MM.1S (cell line): Measurements from ENCODE around the gene C5AR1.

Experiments used
- DNase-seq: peaks from one replicate; pipeline ENCODE4 v3.0.0-alpha.2; 2015
- H2AFZ ChIP-seq: fragments of 300-600 bp; sonication (generic); 2 replicates; pipeline ENCODE4 v1.6.0; 2016; ENCODE audit warnings: antibody characterized with exemption, low read length
- H3F3A ChIP-seq: fragments of 300-600 bp; sonication (generic); 2 replicates; pipeline ENCODE4 v1.6.1; 2016; ENCODE audit warnings: mild to moderate bottlenecking, antibody characterized with exemption, low read length, moderate library complexity, mixed read lengths; ENCODE audit not compliant: insufficient read depth
- H3K27ac ChIP-seq: fragments of 300-600 bp; sonication (generic); 2 replicates; pipeline ENCODE4 v1.5.1; 2016; ENCODE audit warnings: mild to moderate bottlenecking, low read length
- H3K27me3 ChIP-seq: fragments of 300-600 bp; sonication (generic); replicated peaks from 2 replicates; pipeline ENCODE4 v1.6.0; 2016; ENCODE audit warnings: low read length; ENCODE audit not compliant: insufficient read depth
- H3K36me3 ChIP-seq: fragments of 300-600 bp; sonication (generic); replicated peaks from 2 replicates; pipeline ENCODE4 v1.6.1; 2016; ENCODE audit warnings: mild to moderate bottlenecking, low read length, mixed read lengths; ENCODE audit not compliant: insufficient read depth
- H3K4me1 ChIP-seq: fragments of 300-600 bp; sonication (generic); 2 replicates; pipeline ENCODE4 v1.6.1; 2016; ENCODE audit warnings: low read length, mixed read lengths
- H3K4me2 ChIP-seq: fragments of 300-600 bp; sonication (generic); 2 replicates; pipeline ENCODE4 v1.6.0; 2016; ENCODE audit warnings: low read depth, low read length
- H3K4me3 ChIP-seq: fragments of 300-600 bp; sonication (generic); 2 replicates; pipeline ENCODE4 v1.5.1; 2016; ENCODE audit warnings: low read length, mixed read lengths
- H3K79me2 ChIP-seq: fragments of 300-600 bp; sonication (generic); 2 replicates; pipeline ENCODE4 v1.6.1; 2016; ENCODE audit warnings: mixed run types, low read length, mixed read lengths
- H3K9ac ChIP-seq: fragments of 300-600 bp; sonication (generic); 2 replicates; pipeline ENCODE4 v1.6.1; 2016; ENCODE audit warnings: low read length, mixed read lengths
- H3K9me2 ChIP-seq: fragments of 300-600 bp; sonication (generic); replicated peaks from 2 replicates; pipeline ENCODE4 v1.6.1; 2016; ENCODE audit warnings: mild to moderate bottlenecking, low read length, mixed read lengths; ENCODE audit not compliant: insufficient read depth
- H3K9me3 ChIP-seq: fragments of 300-600 bp; sonication (generic); replicated peaks from 2 replicates; pipeline ENCODE4 v1.6.1; 2016; ENCODE audit warnings: mild to moderate bottlenecking, low read length, mixed read lengths; ENCODE audit not compliant: insufficient read depth
- H4K20me1 ChIP-seq: fragments of 300-600 bp; sonication (generic); 2 replicates; pipeline ENCODE4 v1.6.1; 2016; ENCODE audit warnings: mild to moderate bottlenecking, low read length, moderate library complexity, mixed read lengths; ENCODE audit not compliant: insufficient read depth
- EZH2 ChIP-seq: fragments of 300-600 bp; sonication (generic); optimal IDR thresholded peaks from 2 replicates; pipeline ENCODE3; 2017; ENCODE audit warnings: low read depth, mild to moderate bottlenecking, antibody characterized with exemption, low read length, mixed read lengths
- EZH2phosphoT487 ChIP-seq: fragments of 300-600 bp; sonication (generic); IDR thresholded peaks from 2 replicates; pipeline ENCODE4 v1.6.1; 2018; ENCODE audit warnings: antibody characterized with exemption, low read length
- TF ChIP-seq, protein P1 (sequence below): fragments of 300-600 bp; sonication (generic); IDR thresholded peaks from 2 replicates; pipeline ENCODE4 v1.5.1; 2016; ENCODE audit warnings: antibody characterized with exemption, low read length, mixed read lengths

Gene C5AR1

DNA sequence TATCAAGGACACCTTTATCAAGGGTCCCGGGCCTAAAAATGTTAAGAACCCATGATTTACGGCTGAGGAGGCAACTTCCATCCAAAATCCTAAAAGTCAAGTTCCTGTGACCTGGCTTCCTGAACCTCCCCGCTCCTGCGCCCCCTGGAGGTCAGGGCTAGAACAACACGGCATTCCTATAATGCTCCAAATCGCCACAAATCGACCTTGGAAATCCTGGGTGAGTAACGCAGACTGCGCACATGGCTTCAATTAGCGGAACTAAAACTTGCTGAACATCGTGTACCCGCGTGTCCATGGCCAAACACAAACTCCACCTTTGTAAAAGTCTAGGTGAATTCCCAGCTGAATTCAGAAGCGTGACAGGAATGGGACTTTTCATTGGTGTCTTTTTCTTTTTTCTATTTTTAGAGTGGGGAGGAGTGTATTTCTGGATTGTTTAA, 4.3 kb upstream of the C5AR1 start:
- Histone ChIP-seq H4K20me1 (no peaks in the 10 kb centered on the region), H2AFZ (no peak overlapping the region), H3K4me3 (no peak overlapping the region), H3K9me3 (no peaks in the 10 kb centered on the region), H3K4me1 (no peaks in the 10 kb centered on the region), H3K36me3 (no peaks in the 10 kb centered on the region), H3F3A (no peaks in the 10 kb centered on the region), H3K4me2 (peak overlapping the region; percentile 8; the same call in 1 of the 2 replicates), H3K79me2 (no peaks in the 10 kb centered on the region), H3K9me2 (no peaks in the 10 kb centered on the region), H3K9ac (no peak overlapping the region), H3K27ac (no peak overlapping the region), H3K27me3 (peaks cover 61% of the 10 kb centered on the region)
- TF ChIP-seq, protein P1, sequence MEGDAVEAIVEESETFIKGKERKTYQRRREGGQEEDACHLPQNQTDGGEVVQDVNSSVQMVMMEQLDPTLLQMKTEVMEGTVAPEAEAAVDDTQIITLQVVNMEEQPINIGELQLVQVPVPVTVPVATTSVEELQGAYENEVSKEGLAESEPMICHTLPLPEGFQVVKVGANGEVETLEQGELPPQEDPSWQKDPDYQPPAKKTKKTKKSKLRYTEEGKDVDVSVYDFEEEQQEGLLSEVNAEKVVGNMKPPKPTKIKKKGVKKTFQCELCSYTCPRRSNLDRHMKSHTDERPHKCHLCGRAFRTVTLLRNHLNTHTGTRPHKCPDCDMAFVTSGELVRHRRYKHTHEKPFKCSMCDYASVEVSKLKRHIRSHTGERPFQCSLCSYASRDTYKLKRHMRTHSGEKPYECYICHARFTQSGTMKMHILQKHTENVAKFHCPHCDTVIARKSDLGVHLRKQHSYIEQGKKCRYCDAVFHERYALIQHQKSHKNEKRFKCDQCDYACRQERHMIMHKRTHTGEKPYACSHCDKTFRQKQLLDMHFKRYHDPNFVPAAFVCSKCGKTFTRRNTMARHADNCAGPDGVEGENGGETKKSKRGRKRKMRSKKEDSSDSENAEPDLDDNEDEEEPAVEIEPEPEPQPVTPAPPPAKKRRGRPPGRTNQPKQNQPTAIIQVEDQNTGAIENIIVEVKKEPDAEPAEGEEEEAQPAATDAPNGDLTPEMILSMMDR, result peak; percentile 95
- TF ChIP-seq EZH2, result no peak
- peak; percentile 49 for DNase-seq

DNA sequence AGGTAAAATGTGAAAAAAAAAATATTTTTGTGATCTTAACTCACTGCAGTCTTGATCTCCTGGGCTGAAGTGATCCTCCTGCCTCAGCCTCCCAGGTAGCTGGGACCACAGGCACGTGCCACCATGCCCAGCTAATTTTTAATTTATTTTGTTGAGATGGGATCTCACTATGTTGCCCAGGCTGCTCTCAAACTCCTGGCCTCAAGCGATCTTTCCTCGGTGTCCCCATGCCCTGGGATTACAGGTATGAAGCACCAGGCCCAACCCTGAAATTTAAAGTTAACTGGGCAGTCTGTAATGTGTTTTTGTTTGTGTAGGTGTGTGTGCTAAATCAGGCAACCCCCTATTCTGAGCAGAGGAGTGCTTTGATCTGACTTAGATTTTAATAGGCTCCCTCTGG, 3.4 kb upstream of the C5AR1 start:
- H3K9ac ChIP-seq, result no peak overlapping the region
- H3K9me3 ChIP-seq, result no peaks in the 10 kb centered on the region
- no peaks in the 10 kb centered on the region for H3K36me3 ChIP-seq
- H3K4me3 ChIP-seq, result no peak overlapping the region
- TF ChIP-seq EZH2, result no peak
- no peak for TF ChIP-seq EZH2phosphoT487
- TF ChIP-seq, protein P1, result no peak
- no peaks in the 10 kb centered on the region for H3F3A ChIP-seq
- H3K27me3 ChIP-seq, result peaks cover 71% of the 10 kb centered on the region
- no peak overlapping the region for H3K4me2 ChIP-seq
- DNase-seq, result no peak
- no peak overlapping the region for H3K27ac ChIP-seq
- no peaks in the 10 kb centered on the region for H3K9me2 ChIP-seq
- no peaks in the 10 kb centered on the region for H4K20me1 ChIP-seq
- H3K79me2 ChIP-seq, result no peaks in the 10 kb centered on the region
- H2AFZ ChIP-seq, result no peak overlapping the region
- no peaks in the 10 kb centered on the region for H3K4me1 ChIP-seq

DNA sequence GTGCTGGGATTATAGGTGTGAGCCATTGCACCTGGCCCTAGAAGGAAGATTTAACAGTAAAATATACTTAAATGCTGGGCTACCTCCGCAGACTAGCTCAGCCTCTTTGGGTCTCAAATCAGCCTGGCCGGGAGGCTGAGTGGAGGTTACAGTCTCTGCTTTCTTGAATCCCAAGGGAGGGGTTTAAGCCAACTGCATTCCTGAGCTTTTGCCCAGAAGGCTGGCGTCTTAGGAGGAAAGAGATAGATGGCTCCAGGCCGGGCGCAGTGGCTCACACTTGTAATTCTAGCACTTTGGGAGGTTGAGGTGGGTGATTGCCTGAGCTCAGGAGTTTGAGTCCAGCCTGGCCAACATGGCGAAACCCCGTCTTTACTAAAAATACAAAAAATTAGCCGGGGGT, 623 bp upstream of the C5AR1 start:
- DNase-seq, result no peak
- Histone ChIP-seq H3K4me1 (no peaks in the 10 kb centered on the region), H3K27me3 (peaks cover 76% of the 10 kb centered on the region), H3K27ac (no peak overlapping the region), H3K36me3 (no peaks in the 10 kb centered on the region), H3K79me2 (no peaks in the 10 kb centered on the region), H3K9me2 (no peaks in the 10 kb centered on the region), H4K20me1 (no peaks in the 10 kb centered on the region), H3K4me3 (no peak overlapping the region), H3K9me3 (no peaks in the 10 kb centered on the region), H3K9ac (no peak overlapping the region), H2AFZ (no peak overlapping the region), H3F3A (no peaks in the 10 kb centered on the region), H3K4me2 (no peak overlapping the region)
- TF ChIP-seq EZH2, result no peak

DNA sequence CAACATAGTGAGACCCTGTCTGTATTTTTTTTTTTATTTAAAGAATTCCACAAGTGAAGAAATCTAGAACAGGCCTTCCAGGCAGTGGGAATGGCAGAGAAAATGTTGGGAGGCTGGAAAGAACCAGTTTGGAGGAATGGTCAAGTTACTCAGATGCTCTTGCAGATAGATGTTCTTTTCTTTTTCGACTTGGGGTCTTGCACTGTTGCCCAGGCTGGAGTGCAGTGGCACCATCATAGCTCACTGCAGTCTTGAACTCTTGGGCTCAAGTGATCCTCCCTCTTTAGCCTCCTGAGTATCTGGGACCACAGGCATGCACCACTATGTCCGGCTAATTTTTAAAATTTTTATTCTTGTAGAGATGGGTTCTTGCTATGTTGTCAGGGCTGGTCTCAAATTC, 662 bp downstream of the C5AR1 start:
- Histone ChIP-seq H3F3A (no peaks in the 10 kb centered on the region), H3K36me3 (no peaks in the 10 kb centered on the region), H3K27me3 (peaks cover 82% of the 10 kb centered on the region), H3K4me2 (no peak overlapping the region), H3K9ac (no peak overlapping the region), H3K9me3 (no peaks in the 10 kb centered on the region), H3K4me1 (no peaks in the 10 kb centered on the region), H3K79me2 (no peaks in the 10 kb centered on the region), H2AFZ (no peak overlapping the region), H3K4me3 (no peak overlapping the region), H3K27ac (no peak overlapping the region), H4K20me1 (no peaks in the 10 kb centered on the region), H3K9me2 (no peaks in the 10 kb centered on the region)
- no peak for DNase-seq
- TF ChIP-seq, protein P1, result no peak
- TF ChIP-seq EZH2, result no peak
- no peak for TF ChIP-seq EZH2phosphoT487
